Upper lobe of left lung (tissue), 4 donors: Measurements from ENCODE around the gene TRMT61A.

Experiments
- POLR2AphosphoS5 ChIP-seq, 2 donors: sonication (generic); formaldehyde crosslinking; IDR thresholded peaks; one replicate each; pipeline ENCODE4 v1.5.1; 2017; ENCODE audit warnings: antibody characterized with exemption in 2 of 2
- TF ChIP-seq, protein P1 (sequence below), 6 experiments: fragments of 450-650 bp in 4 of 6; fragments of 200-600 bp in 2 of 6; sonication (generic) in 2 of 6; IDR thresholded peaks; one replicate each; pipeline ENCODE4 v1.5.1; 2016 to 2019; ENCODE audit warnings: antibody characterized with exemption in 6 of 6

DNA sequence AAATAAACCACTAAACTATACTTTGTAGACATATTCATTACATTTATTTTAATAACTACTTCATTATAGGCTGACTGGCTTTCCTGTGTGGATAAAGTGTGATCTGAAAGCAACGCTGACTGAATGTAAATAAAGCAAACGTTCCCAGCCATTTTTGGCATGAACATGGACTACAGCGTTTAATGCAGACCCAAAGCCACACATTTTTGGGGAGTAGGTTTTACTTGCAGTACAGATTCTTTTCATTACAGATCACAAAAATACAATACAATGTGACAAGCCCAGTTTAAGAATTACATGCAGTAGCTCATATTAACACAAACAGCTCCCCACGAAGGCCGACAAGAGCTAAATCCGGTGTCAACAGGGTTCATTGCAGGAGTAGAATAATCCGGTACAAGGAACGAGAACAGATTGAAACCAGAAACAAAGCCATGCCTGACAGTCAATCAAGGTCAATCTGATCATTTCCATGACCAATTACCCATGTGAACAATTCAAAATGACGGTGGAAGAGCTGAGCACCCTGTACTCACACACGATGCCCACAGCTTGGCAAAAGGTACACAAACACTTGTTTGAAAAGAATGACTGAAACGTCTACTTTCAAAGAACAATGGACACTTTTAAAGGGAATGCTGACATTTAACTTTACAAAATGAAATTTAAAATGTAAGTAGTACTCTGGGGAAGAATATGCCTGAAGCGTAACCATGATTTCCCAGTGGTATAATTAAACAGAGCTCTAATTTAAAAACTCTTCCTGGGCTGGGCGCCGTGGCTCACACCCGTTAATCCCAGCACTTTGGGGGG lies 28.2 kb downstream of the TRMT61A start:
- no peak for TF ChIP-seq POLR2AphosphoS5 (IDR thresholded peaks at IDR 0.05)
- TF ChIP-seq, protein P1, sequence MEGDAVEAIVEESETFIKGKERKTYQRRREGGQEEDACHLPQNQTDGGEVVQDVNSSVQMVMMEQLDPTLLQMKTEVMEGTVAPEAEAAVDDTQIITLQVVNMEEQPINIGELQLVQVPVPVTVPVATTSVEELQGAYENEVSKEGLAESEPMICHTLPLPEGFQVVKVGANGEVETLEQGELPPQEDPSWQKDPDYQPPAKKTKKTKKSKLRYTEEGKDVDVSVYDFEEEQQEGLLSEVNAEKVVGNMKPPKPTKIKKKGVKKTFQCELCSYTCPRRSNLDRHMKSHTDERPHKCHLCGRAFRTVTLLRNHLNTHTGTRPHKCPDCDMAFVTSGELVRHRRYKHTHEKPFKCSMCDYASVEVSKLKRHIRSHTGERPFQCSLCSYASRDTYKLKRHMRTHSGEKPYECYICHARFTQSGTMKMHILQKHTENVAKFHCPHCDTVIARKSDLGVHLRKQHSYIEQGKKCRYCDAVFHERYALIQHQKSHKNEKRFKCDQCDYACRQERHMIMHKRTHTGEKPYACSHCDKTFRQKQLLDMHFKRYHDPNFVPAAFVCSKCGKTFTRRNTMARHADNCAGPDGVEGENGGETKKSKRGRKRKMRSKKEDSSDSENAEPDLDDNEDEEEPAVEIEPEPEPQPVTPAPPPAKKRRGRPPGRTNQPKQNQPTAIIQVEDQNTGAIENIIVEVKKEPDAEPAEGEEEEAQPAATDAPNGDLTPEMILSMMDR (IDR thresholded peaks at IDR 0.05), result no peak
